ENCODE data around the gene RCBTB1.

DNA sequence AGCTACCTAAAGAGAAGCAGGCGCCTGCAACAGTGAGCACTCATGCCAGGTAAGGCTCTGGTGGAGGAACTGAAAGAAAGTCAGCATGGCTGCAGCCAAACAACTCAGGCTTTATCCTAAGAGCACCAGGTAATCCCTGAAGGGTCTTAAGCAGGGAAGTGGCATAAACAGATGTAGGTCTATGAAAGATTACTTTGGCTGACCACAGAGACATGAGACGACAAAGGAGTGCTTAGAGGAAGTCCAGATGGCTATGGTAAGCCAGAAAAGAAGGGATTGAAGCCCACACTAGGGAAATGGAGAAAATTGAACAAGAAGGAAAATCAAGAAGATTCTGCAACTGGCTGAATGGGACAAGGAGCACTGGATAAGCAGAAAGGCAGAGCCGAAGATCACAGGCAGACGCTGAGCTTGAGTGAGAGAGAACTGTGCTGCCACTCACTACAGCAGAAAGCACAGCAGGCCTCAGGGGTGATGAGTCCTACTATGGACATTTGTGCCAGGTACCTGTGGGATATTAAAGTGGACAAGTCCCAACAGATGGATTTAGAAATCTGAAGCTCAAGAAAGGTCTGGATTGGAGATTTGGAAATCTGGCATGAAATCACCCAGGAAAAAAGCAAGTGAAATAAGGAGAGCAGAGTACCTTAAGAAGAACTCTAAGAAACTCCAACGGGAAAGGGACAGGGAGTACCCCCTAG is 4.2 kb downstream of the RCBTB1 start:
- TF ChIP-seq YY1 (IDR thresholded peaks at IDR 0.05; ENCODE audit: insufficient read depth, insufficient read length): no peak
- TF ChIP-seq ZNF274 (IDR thresholded peaks at IDR 0.05; ENCODE audit: low read depth, low read length): no peak
